Neural progenitor cell (in vitro differentiated cells): Measurements from ENCODE around the gene PPP1R27.

Source experiments
- CTCF ChIP-seq: fragments of 200-600 bp; sonication (generic); IDR thresholded peaks from 2 replicates; pipeline ENCODE4 v1.5.1; 2017; ENCODE audit warnings: antibody characterized with exemption, mild to moderate bottlenecking
- EZH2 ChIP-seq: fragments of 200-600 bp; sonication (generic); IDR thresholded peaks from 2 replicates; pipeline ENCODE4 v1.6.1; 2017; ENCODE audit warnings: antibody characterized with exemption, mild to moderate bottlenecking, moderate library complexity

- TF ChIP-seq CTCF (no peak), EZH2 (no peak)
Measured at GRCh38 chr17:81831957-81832607, 2.8 kb downstream of the PPP1R27 start.
